Astrocyte of the cerebellum (primary cell): Measurements from ENCODE around the gene PAM16.

ENCODE experiments used
- DNase-seq: peaks from one replicate; pipeline ENCODE4 v3.0.0-alpha.2; 2011; ENCODE audit warnings: low read depth
- H3K4me3 ChIP-seq: 2 replicates; pipeline ENCODE4 v1.5.1; 2011; ENCODE audit warnings: mild to moderate bottlenecking, low read depth, low read length, moderate library complexity
- CTCF ChIP-seq: IDR thresholded peaks from 2 replicates; pipeline ENCODE4 v1.5.1; 2012; ENCODE audit warnings: low read length, low read depth, moderate library complexity, mild to moderate bottlenecking; ENCODE audit errors: missing control alignments
- in situ Hi-C: cut with HindIII; loops from 2 replicates; pipeline ENCODE4 v1.10.0; 2017; ENCODE audit warnings: low sequenced_read_pairs

Gene PAM16

GRCh38 chr16:4325253-4325758 lies 25.8 kb downstream of the PAM16 start:
- DNase-seq = no peak
- in situ Hi-C loops = no loop called here
- H3K4me3 ChIP-seq = no peak overlapping the region
- TF ChIP-seq CTCF = no peak

GRCh38 chr16:4324492-4325252 lies 26.4 kb downstream of the PAM16 start:
- in situ Hi-C loops = no loop called here
- TF ChIP-seq CTCF = no peak
- H3K4me3 ChIP-seq = no peak overlapping the region
- no peak for DNase-seq

GRCh38 chr16:4323845-4324488 lies 27.2 kb downstream of the PAM16 start:
- in situ Hi-C loops = no loop called here
- no peak overlapping the region for H3K4me3 ChIP-seq
- no peak for DNase-seq
- TF ChIP-seq CTCF = no peak

- in situ Hi-C loops = no loop called here
- no peak for DNase-seq
- TF ChIP-seq CTCF = no peak
- no peak overlapping the region for H3K4me3 ChIP-seq
Measured at GRCh38 chr16:4323071-4323844, 27.9 kb downstream of the PAM16 start.

GRCh38 chr16:4322121-4323052 lies 28.7 kb downstream of the PAM16 start:
- no peak for TF ChIP-seq CTCF
- in situ Hi-C loops = no loop called here
- no peak overlapping the region for H3K4me3 ChIP-seq
- no peak for DNase-seq
